Islet precursor cell (in vitro differentiated cells): Measurements from ENCODE around the gene COL25A1.
"Not testable (repeated sequence)": the region's sequence is repeated elsewhere in the genome, so short reads cannot be mapped to it uniquely, and the experiment has no call there.

ENCODE experiments used
- DNase-seq: peaks from one replicate; pipeline ENCODE4 v3.0.0-alpha.2; 2018

The COL25A1 gene

DNA sequence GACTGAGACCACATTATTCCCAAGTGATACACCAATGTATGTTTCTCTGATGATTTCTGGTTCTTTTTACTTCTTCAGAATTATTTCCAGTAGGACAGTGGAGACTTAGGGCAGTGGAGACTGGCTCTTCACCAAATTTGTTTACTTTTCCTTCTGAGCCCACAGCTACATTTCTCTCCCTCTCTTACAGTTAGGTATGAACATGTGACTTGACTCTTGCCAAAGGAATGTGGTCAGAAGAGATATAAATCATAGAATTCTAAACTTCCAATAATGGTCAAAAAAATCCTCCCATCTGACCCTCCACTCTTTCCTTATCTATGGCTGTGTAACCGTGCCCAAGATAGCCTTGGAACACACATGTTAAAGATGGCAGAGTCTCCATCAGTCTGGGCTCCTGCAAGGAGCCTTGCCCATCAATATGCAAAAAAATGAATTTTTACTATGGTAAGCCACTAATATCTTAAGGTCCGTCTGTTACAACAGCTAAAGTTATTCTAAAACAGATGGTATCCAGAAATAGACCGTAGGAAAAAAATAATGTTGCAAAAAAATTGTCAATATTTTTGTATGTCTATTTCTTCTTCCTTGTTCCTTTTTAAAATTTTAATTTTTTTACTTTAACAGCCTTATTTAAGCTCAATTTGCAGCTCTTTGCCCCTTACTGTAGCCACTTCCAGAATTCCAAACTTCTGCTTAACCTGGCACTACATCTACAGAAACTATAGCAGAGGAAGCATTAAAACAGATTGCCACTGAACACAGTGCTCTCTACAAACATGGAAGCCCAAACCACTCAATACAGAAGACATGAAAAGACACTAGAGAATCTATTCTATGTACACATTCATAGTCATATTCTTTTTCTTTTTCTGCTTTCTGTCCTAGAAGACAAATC, 260.7 kb downstream of the COL25A1 start:
- no peak for DNase-seq

DNA sequence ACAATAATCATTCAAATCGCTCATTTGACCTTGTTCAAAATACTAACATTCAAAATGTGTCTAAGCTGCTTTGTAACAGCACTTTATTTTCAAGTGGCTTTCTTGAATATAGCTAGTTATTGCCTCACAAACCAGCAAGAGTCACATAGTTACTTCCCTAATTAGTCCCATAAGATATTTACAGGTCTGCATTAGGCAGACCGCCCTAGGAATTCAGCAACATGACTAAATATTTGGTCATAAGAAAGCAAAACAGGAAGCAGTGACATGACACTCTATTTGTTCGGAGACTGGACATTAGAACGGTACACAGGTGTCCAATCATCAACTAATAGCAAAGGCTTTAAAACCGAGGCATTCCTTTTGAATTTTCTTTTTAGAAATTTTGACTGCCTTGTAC, 262.0 kb downstream of the COL25A1 start:
- no peak for DNase-seq

DNA sequence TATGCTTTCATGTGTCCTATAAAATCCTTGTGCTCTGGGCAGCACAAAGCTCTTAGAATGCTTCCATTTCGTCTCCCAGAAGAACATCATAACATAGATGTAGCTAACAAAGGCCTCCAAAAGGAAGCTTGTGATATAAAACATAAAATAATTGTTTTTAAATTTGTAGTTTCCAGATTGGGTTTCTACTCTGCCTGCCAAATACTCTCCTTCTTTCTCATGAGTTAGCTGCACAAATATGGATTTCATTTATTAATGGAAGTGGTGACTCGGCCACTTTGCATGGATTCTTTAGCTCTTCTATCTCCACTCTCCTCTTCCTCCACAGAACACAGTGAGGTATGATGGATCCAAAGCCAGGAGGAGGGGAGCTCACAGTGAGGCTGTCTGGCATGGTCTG, 265.4 kb downstream of the COL25A1 start:
- no peak for DNase-seq

DNA sequence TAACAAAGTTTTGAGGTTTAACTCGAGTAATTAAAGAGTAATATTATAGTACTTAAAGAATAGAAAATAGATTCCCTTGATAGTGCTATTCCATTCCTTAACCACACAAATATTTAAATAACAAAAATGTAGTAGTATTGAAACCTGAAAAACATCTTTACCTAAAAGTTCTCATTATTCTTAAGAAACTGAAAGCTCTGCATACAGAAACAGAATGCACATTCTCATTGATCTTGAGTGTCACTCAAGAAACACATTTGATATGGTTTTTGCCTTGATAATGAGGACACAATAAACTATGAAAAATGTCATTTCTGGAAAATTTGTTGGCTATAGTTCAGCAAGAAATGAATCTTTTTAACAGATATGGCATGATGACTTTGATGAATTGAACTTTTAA, 268.5 kb downstream of the COL25A1 start:
- no peak for DNase-seq

DNA sequence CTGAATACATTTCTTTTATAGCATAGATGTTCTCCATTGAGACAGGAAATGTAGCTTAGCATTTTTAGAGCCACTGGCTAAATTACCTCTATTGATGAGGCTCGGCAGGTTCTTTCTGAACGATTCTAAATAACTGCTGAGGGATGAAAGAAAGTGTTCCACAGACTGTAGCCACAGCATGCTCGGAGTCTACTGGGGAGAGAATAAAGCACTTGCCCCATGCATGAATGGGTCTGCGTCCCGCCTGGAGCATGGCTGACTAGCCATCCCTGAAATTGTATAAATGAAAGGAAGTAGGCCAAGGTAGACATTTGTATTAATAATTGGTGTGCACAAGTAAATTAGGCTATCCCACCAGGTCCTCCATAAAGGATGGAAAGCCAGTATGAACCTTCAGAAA, 269.8 kb downstream of the COL25A1 start:
- DNase-seq: no peak

DNA sequence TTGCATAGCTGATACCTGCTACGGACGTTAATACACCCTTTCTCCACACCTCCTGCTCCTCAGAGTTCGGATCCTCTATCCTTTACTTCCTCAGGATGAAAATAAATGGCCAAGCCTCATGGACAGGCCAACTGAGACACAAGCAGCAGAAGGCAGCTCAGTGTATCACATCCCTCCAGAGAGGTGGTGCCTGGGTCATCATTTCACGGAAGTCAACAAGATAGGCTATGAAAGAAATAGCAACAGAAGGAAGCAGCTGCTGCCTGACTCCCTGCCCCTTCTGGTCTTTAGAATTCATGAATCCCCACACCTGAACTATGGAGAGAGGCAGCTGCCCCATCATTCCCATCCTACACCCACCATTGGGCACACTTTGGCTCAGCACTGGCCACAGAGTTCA, 272.5 kb downstream of the COL25A1 start:
- DNase-seq: no peak

DNA sequence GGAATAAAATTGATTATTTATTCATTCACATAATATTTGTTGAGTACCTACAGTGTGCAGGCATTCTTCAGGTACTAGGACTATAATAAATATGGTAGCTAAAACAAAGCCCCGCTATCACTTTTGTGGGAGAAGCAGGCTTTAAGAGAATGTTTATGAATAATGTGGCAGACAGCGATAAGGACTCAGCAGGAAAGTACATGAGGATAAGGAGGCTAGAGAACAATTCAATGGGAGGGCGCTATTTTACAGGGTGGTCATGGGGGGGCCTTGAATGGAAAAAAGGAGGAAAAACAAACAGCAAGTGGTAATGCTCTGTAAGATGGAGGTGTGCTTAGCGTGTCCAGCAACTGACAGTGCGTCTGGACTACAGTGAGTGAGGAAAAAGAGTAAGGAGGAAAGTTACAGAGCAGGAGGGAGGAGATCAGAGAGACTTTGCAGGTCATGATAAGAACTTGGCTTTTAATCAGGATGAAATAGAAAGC, 275.4 kb downstream of the COL25A1 start:
- DNase-seq: no peak

DNA sequence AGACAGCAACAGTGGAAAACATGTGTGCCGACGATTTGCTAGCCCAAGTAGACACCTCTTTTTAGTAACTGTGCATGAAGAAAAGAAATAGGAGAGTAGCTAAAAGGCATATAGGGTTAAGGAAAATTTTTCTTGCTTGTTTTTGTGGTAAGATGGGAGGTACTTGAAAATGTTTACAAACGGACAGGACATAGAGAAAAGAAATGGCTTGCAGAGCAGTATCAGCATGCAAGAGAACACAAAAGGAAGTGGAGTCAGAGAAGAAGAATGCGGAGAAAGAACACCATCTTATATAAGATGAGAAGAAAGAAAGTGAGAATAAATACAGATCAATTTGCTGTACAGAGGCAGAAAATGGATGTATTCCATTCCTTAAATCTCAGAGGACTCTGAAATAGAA, 275.9 kb downstream of the COL25A1 start:
- no peak for DNase-seq

DNA sequence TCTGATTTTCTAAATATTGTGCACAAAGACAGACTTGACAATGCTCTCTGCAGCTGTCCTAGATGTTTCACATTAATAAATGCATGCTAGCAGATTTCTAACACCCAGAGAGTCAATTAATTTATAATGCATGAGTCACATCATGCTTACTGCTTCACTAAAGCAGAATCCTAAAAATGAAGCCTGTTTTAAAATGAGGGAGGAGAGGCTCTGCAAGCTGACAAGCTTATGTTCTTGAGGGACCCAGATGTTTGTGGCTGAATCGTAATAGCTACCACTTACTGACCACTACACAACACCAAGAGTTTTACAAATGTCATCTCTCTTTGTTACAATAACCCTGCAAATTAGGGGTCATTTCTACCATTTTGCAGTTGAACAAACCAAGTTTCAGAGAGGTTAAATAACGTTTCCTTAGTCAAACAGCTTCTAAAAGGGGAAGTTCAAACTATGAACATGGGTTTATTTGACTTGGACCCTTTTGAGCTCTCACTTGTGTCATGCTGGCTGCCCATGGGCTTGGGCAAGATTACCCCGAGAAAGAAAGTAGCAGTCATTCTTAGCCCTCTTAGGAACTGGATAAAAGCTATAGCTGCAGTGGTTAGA, 276.9 kb downstream of the COL25A1 start:
- no peak for DNase-seq

DNA sequence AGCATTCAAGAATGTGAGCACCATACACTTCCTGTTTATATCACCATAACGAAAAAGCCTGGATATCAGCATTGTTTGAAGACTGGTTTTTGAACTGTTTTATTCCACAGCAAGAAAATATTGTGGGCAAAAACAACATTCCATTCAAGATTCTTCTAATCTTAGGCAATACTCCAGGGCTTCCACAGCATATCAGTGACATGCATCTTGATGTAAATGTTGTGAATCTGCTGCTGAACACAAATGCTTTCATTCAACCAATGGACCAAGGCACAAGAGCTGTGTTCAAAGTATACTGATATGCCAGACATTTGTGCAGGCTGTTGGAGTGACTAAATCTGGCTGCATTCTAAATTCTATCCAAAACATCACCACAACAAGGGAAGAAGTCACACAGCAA, 279.5 kb downstream of the COL25A1 start:
- no peak for DNase-seq

DNA sequence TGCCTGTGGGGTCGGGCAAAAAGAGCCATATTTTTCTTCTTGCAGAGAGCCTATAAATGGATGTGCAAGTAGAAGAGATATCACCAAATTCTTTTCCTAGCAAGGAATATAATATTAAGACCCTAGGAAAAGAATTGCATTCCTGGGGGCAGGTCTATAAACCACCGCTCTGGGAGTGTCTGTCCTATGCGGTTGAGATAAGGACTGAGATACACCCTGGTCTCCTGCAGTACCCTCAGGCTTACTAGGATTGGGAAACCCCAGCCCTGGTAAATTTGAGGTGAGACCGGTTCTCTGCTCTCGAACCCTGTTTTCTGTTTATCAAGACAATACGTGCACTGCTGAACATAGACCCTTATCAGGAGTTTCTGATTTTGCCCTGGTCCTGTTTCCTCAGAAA, 280.8 kb downstream of the COL25A1 start:
- not testable (repeated sequence) for DNase-seq

DNA sequence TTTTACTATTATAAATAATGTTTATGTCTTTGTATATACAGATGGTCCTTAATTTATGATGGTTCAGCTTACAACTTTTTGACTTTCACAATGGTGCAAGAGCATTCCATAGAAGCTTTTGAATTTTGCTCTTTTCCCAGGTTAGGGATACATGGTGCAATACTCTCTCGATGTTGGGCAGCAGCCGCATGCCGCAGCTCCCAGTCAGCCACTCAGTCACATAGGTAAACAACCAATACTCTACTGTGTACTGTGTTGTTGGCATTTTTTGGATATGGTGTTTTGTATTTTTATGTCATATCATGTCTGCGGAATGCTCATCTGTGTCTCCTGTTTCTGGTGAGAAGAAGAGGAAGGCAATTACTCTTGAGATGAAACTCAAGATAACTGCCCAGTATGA, 281.6 kb downstream of the COL25A1 start:
- no peak for DNase-seq

DNA sequence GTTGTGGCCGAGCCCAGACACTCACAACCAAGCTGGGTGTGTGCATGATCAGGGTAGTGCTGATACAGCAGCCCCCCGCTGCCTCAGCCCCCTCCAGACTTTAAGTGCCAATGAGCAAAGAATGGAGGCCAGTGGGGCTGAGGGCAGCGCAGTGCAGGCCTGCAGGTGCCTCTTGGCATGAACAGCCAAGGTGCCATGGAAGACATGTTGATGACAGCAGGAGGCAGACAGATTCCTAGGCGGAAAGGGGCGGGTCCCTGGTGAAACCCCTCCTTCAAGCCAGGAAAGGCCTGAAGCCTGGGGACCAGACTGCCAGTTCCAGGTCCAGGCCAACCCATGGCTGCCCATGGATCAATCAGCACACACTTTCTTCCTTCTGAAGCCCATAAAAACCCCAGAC, 286.3 kb downstream of the COL25A1 start:
- DNase-seq: no peak

DNA sequence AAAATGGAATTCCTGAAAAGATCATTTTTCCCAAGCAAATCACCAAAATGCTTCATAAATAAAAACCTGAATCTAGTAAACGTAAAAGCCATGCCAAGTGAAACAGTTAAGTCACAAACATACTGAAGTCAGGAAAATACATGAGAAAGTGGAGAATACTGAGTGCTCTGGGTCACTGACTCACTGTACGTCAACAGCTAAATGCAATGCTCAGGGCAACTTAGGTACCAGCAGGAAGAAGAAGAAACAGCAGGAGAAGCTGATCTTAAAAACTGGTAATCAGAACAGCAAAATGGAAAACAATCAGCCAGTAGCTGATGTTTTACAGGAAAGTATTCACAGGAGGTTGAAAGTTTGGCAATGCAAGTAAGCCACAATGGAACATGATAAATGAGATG, 287.0 kb downstream of the COL25A1 start:
- DNase-seq: no peak

DNA sequence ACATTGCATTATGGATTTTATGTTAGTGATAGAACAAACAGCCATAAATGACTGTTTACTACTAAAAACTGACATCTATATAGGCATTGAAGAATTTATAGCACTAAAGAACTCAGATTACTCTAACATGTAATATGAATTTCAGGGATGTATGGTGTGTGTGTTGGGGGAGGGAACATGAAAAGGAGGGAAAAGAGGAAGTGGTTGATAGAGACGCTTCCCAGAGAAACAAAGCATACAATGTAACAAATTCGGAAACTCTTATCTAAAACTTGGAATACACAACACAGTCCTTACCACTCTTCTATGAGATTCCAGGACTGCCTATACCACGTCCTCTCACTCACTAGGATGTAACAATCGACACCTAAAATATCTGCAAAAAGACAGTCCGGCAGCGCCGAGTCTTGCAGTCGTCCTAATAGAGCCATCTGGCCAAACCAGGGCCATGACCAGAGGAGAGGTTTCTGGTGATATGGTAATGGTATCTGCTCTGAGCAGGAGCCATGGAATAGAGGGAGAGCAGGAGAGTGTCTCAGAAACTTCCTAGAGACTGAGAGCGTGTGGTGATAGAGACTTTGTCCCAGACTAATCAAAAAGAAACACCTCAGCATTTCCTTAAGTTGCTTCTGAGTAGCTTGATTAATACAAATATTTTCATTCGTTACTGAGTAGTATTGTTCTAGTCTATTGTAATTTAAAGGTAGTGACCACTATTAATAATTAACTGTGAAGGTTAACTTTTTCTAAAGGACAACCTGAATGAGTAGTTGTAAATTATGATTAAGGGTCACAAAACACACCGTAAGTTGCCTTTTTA, 287.7 kb downstream of the COL25A1 start:
- no peak for DNase-seq

DNA sequence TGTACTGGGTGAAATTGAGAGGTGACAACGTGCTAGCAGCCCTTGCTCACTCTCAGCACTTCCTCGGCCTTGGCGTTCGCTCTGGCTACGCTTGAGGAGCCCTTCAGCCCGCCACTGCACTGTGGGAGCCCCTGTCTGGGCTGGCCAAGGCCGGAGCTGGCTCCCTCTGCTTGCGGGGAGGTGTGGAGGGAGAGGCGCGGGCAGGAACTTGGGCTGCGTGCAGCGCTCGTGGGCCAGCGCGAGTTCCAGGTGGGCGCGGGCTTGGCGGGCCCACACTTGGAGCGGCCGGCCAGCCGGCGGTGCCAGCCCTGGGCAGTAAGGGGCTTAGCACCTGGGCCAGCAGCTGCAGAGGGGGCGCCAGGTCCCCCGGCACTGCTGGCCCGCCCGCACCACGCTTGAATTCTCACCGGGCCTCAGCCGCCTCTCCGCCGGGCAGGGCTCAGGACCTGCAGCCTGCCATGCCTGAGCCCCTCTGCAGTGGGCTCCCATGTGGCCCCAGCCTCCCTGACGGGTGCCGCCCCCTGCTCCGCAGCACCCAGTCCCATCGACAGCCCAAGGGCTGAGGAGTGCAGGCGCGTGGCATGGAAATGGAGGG, 290.1 kb downstream of the COL25A1 start:
- DNase-seq: no peak

DNA sequence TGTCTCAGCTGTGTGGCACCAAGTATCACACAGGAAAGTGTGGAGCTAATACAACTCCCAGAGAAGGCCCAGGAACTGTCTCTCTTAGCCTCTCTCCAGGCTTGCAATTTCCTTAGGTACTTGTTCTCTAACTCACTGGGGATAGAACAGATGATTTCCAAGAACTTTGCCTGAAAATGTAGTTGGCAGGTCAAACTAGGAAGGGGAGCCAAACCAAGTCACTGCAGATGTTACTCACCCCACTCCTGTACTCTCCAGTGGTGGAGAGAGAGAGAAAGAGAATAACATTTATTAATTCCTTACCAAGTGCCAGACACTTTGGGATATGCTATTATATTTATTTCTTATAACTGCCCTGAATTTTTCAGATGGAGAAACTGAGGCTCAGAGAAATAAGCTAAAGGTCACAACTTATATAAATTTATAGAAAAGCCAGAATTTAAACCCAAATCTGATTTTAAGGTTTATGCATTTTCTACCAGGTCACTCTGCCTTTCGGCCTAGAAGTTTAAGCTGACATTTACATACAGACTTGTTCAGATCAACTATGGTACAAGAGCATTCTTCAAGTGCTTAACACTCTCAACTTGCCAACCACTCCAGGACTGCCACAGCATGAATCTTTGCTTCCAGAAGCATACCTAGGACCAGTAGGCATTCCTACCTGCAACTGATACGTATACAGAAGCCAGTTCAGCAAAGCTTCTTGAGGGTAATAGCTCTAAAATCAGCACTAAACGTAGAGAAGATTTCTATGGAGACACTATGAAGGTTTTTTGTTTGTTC, 291.0 kb downstream of the COL25A1 start:
- DNase-seq: no peak

DNA sequence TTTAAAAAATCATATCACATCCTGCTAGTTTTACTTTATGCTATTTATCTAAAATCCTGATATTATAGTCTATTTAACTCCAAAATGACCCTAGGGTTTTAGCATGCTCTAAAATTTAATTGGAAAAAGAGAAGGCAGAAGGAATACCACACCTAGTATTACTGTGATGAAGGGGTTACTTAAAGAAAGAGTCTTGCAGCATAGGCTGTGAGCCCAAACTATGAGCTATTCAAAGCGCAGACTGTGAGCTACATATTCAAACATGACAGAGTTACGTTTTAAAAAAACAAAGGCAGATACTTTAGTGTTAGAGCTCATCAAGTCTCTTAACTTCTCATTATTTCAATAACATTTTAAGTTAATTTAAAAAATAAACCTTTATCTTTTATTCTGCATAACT, 291.9 kb downstream of the COL25A1 start:
- DNase-seq: no peak

DNA sequence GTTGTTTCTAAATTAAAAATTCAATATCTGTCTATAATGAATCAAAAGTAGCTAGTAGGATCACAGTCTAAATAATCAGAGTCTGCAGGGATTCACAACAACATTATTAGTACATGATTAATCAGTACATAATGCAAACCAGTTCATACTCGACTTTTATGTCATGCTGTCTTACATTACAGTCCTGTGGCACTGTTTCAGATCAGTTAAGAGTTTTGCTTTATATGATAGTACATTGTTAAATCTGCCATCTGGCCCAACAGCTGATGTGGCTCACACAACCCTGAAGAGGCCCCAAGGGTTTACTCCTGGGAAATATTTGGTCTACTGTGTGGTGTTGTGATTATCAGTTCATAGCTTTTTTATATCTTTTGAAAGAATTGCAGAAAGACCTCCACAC, 292.5 kb downstream of the COL25A1 start:
- no peak for DNase-seq

DNA sequence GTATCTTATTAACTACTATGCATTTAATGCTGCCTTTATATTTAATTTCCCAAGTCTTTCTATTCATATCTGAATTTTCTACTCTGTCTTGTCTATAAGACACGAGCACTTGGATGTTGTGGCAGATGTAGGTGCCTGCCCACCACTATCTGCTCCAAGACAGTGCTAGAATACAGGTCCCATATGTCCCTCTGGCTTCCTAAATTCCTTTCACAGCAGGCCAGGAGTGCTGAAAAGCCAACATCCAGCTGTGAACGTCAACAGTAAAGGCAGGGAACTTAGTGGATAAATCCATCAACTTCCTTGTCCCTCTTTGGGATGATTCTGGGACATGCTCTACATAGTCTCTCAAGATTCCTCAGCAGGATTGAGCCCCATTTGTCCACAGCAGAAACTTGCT, 294.5 kb downstream of the COL25A1 start:
- no peak for DNase-seq

DNA sequence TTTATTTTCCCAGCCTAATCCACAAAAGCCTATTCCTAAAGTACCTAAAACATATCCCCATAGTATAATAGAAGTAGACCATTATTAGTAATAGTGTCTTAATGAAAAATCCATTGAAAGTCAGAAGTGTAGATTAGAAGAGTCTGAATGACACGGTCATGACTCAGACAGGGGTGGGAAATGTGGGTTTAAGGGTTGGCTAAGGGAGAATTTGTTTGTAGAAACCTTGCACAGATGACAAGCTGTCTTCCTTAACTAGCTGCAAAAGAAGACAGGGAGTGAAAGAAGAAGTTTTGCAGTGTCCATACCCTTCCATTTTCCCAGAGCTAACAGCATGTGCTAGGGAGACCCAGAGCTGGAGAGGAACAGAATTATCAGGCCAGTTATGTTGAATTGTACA, 296.9 kb downstream of the COL25A1 start:
- DNase-seq: no peak

DNA sequence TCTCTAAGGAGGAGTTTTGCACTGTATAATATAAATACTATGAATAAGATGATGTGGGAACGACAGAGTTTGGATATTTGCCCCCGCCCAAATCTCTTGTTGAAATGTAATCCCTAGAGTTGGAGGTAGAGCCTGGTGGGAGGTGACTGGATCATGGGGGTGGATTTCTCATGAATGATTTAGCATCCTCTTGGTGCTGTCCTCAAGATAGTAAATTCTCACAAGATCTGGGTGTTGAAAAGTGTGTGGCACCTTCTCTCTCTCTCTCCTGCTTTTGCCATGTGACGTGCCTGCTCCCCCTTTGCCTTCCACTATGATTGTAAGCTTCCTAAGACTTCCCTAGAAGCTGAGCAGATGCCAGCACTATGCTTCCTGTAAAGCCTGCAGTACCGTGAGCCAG, 298.0 kb downstream of the COL25A1 start:
- DNase-seq: no peak
